ENCODE measurements around the gene NGEF.
"Not testable (repeated sequence)": the region's sequence is repeated elsewhere in the genome, so short reads cannot be mapped to it uniquely, and the experiment has no call there.

The NGEF gene

DNA sequence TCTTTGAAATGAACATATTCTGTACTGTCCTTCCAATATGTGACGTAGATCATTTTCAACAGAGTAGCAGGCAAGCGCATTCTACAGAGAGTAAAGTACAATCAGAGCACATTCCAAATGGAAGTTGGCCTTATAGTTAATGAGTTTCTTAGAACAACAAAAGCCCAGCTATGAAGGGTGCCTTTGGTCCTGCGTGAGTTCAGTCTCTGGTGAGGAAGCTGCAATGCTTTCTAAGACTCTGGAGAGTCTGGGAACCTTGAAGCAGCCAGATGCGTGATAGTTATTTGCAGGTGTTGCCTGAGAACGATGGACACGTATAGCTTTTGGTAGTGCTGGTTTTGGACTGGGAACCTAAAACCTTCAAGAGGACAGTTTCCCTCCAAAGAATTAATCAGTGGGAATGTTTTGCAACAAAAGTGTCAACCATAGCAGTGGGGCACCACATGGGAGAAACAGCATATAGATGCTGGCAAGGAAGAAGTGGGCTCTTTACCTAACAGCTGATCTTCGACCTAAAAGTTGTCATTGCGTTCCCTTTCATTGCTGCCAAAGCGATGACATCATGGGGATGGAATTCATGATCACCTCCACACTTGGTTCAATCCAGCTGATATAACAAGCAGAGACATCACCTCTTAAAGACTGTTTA lies 152.3 kb downstream of the NGEF start:
- DNase-seq: no peak

DNA sequence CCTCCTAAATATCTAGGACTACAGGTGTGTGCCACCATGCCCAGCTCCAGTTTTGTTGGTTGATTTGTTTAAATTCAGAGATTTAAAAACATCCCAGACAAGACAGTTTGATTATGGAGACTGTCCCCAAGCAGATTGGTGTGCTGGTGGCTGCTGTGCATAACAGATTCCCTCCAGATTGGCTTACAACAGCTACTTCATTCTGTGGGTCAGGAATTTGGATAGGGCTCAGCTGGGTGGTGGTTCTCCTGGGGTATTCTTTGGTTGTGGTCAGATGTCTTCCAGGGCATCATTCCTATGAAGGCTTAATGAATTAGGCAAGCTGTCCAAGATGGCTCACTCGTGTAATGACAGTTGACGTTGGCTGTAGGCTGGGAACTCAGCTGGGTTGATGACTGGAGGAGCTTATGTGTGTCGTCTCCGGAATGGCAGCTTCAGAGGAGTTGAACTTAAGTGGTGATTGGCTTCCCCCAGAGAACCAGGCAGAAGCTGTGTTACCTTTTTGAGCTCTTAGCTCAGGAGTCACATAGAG lies 153.6 kb downstream of the NGEF start:
- no peak for DNase-seq

DNA sequence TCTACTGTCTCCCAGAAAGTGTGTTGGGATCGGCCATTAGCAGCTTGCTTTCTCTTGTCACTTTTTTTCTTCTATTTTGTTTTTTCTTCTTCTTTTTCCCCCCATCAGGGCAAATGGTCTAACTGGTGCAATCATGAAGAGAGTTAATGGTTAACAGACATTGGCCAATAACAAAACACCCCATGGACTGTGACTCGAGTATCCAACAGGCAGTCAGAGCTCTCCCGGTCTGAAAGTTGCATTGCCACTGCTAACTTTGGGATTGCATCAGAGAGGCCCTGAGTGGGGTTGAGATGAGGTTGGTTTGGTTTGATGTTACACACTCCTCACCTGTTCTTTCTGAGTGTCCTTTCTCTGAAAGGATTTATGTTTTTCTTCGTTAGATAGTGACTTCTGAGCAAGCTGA lies 155.9 kb downstream of the NGEF start:
- DNase-seq: no peak

DNA sequence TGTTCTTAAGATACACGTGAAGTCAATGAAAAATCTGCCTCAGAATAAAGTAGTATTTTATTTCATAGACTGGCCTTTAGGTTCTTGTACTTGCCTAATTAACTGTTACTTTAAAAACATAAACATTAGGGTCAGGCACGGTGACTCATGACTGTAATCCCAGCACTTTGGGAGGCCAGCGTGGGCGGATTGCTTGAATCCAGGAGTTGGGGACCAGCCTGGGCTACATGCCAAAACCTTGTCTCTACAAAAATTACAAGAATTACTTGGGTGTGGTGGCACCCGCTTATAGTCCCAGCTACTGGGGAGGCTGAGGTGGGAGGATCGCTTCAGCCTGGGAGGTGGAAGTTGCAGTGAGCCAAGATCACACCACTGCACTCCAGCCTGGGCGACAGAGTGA lies 159.0 kb downstream of the NGEF start:
- no peak for DNase-seq

DNA sequence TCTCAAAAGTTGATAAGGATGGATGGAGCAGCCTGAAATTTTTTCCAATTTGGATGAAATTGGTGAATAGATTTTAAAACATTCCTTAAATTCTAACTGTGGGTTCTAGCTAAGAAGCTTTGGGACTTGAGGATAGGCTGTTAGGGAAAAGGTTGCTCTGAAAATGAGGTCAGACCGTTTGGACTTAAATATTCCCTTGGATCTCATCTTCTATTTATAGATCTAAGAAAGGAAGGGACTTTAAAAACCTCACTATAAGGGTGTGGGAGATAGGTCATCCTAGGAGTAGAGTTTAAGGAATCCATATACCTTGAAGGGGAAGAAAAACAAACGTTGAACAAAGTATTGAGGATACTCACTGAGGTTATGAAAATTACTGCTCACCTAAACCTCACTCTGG lies 160.4 kb downstream of the NGEF start:
- DNase-seq: no peak

DNA sequence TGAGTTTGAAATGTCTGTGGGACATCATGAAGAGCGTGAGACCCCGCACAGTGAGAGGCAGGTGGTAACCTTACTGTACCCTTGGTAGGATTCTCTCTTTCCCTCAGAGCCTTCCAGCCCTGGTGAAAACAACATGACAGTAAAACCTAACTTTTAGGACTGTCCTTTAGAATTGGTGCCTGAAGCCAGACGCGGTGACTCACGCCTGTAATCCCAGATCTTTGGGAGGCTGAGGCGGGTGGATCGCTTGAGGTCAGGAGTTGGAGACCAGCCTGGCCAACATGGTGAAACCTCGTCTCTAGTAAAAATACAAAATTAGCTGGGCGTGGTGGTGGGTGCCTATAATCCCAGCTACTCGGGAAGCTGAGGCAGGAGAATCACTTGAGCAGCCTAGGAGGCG lies 161.0 kb downstream of the NGEF start:
- not testable (repeated sequence) for DNase-seq

DNA sequence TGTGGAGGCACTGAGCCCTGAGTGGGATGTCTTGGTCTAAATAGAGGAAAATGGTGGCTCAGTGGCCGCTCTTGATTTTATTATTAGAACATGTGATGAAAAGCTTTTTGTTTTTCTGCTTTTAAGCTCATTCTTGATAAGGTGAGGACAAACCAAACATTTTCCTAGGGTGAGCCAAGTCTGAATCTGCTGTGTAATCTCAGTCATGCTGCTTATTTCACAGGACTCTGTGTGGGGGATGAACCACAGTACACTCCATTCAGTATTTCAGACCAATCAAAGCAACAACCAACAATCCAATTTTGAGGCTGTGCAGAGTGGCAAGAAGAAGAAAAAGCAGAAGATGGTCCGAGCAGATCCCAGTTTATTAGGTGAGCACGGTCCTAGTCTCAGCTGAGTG lies 163.0 kb downstream of the NGEF start:
- no peak for DNase-seq

DNA sequence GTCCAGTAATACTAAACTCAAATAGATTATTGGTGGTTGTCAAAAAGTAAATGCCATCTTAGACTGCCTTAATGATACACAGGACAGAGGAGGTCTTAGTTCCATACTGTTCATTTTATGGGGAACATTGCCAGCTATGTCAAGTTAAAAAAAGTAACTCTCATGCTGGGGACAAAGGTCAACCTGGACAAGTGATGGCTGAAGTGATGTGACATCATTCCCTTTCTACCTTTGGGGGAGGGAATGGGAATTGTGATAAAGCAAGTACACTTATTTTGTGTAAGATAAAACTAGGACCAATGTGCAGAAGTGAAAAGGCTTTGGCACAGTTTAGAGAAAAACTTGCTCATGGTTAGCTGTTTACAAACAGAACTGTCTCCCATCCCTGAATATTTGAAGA lies 167.0 kb downstream of the NGEF start:
- no peak for DNase-seq

DNA sequence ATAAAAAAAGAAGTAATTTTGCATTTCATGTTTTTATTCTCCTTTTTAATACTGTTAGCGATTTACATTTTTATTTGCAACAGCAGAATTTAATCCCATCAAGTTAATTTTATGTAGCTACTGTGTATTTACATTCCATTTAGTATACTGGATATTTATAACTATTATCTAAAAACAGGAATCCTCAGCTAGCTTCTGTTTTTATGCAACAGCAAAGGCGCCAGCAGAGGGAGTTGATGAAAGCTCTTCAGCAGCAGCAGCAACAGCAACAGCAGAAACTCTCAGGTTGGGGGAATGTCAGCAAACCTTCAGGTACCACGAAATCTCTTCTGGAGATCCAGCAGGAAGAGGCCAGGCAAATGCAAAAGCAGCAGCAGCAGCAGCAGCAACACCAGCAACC lies 169.2 kb downstream of the NGEF start:
- DNase-seq: no peak

DNA sequence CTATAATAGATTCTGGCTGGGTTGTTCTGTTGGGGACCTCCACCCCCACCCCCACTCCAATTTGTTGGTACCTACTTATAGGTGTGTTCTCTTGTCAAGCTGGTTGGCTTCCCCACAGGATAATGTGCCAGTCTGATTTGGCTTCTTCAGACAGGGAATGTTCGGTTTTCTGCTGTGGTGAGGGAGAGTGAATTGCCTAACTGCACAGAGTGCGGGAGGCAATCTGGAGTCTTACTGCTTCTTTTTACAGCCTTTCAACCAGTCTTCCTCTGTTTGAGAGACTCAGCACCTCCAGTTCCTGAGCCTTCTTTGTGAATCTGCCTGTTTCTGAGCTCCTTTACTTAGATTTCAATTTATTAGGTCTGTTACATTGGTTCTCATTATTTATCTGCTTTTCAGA lies 170.4 kb downstream of the NGEF start:
- DNase-seq: no peak

DNA sequence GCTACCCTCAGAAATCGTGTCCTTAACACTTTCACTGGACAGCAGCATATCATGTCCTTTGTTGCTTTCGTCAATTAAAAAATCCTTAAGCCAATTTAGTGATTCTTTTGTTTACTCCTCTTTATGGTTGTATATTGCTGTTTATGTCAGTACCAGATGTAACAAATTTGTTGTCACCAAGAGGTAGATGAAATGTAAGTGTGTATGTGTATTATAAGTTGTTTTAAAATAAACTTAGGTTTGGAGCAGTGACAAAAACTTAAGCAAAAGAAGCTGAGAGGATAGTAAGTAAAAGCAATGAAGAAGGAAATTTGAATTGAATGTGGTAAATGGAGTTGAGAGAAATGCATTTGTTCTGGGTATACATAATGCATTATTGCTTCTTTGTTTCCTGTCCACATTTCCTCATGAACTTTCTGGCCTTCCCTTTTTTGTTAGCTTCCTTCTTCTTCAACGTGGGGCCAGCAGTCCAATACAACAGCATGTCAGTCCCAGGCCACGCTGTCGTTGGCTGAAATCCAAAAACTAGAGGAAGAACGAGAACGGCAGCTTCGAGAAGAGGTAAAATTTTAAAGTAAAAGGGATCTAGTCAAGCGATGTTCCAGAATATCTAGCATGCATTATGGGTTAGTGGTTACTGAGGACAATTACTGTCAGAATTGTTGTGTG lies 173.5 kb downstream of the NGEF start:
- DNase-seq: no peak

DNA sequence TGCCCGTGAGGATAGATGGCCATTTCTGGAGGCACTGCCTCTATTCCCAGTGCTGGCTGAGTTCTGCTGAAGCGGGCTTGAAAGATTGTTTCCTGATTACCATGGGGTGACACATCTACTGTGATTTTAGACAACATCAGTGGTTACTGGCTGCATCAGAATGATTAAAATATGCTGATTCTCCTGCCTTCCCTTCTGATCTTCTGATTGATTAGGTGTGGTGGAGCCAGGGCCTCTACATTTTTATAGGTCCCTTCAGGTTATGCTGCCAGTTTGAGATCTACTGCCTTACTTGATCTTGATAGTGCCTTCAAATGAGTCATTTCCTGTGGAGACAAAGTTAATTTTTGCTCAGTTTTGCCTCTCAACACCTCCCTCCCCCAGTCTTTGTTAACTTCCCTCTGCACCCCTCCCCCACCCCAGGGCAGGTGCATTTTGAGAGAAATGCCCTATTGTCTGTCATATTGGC lies 174.6 kb downstream of the NGEF start:
- DNase-seq: peak; percentile 3

DNA sequence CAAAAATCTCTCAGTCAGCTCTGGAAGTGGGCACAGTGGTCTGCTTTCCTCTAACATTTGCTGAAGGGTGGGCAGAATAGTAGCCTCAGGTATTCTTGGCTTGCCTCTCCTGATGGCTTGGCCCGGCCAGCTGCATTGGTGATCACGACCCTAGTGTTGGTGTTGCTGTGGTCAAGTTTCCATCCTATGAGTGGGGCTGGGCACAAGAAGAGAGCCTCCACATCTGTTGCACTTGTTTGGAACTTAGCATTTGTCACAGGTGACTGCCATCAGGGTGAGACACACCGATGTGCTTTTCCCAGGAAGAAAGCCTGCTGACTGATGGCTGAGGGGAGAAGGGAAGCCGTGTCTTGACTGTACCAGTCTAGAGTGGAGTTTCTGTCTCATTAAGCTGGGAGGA lies 176.1 kb downstream of the NGEF start:
- DNase-seq: no peak

DNA sequence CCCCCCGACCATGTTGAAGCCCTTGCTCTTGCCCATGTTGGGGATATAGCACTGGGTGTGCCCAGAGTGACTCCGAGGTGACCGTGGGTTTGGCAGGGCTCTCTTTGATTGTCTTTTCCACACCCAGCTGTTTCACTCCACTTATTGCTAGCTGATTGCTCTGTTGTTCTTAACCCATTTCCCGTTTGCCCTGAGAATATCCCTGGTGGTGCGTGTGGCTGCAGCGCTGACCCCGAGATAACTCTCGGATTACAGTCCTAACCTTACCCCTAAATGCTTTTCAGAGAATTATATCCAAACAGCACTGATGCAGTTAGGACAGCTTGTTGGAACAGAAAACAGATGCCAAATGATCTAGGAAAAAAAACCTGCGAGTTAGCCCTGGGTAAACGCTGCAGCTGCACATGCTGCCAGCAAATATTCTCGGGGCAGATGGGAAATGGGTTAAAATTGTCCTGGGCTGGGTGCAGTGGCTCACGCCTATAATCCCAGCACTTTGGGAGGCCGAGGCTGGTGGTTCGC lies 177.3 kb downstream of the NGEF start:
- no peak for DNase-seq

DNA sequence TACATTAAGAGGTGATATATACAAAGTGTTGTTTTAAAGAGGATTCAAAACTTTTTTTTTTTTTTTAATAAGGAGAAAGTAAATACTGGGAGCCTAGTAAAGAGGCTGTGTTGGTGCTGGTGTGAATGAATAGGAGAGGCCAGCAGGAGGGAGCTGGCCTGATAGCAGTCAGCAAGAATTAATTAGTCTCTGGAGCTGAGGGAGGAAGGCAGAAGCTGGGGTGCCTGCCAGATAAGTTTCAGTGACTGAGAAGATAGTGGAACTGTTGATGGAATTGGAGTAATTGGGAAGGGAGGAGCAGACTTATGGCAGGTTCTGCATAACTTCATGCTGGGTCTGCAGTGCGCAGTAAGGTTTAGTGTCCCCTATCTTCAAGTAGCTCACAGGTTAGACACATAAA lies 179.2 kb downstream of the NGEF start:
- DNase-seq: no peak

DNA sequence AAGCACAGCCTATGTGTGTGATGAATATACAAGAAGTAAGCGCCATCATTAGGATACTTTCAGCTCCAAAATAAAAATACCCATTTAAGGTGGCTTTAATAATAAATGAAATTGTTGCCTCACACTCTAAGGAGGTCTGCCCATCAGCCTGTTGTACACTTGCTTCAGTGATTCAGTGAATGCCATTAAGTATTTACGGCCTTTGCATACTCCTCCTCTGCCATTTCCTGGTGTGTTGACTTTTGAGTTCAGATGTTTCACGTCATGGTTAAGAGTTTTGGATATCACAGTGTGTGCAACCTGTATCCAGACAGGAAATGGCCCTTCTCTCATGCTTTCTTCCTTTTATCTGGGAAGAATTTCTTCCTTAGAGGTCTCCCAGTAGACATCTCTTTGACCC lies 181.6 kb downstream of the NGEF start:
- no peak for DNase-seq

DNA sequence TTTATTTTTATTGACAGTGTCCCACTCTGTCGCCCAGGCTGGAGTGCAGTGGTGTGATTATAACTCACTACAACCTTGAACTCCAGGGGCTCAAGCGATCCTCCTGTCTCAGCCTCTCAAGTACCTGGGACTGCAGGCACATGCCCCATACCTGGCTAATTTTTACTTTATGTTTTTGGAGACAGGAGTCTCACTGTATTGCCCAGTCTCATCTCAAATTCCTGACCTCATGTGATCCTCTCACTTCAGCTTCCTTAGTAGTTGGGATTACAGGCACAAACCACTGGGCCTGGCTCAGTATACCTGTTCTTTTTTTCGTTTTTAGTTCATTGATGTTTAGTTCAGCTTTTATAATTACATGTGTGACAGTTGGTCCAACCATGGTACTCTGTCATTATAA lies 183.1 kb downstream of the NGEF start:
- DNase-seq: no peak
